Measurements from ENCODE around the gene YBEY.
"Not testable (repeated sequence)": the region's sequence is repeated elsewhere in the genome, so short reads cannot be mapped to it uniquely, and the experiment has no call there.

YBEY gene

GRCh38 chr21:46307625-46308024, 21.5 kb downstream of the YBEY start:
- Histone ChIP-seq H3K9ac (ENCODE audit: low read depth, low read length) (no peak overlapping the region), H3K27ac (ENCODE audit: low read length) (no peak overlapping the region), H3K36me3 (ENCODE audit: insufficient read depth, low read length) (peaks cover 79% of the 10 kb centered on the region), H3K4me1 (ENCODE audit: insufficient read depth, low read length) (no peaks in the 10 kb centered on the region), H3K4me3 (ENCODE audit: low read depth in 1 of 2, low read length in 2 of 2) (no peak overlapping the region), H3K27me3 (ENCODE audit: insufficient read depth, low read length, poor library complexity) (no peaks in the 10 kb centered on the region), H3K79me2 (ENCODE audit: insufficient read depth, low read length) (peaks cover 11% of the 10 kb centered on the region; the same call in 1 of the 2 replicates), H3K4me2 (ENCODE audit: insufficient read depth, low read length) (no peak overlapping the region), H3K9me3 (ENCODE audit: insufficient read depth, low read length, severe bottlenecking) (no peaks in the 10 kb centered on the region), H4K20me1 (ENCODE audit: insufficient read depth, low read length) (peaks cover 3% of the 10 kb centered on the region; the same call in 1 of the 2 replicates), H2AFZ (ENCODE audit: low read depth, low read length) (no peak overlapping the region)
- DNase-seq (no peak), ATAC-seq (ENCODE audit: insufficient read depth, low read depth) (no peak)
- TF ChIP-seq, protein P1, sequence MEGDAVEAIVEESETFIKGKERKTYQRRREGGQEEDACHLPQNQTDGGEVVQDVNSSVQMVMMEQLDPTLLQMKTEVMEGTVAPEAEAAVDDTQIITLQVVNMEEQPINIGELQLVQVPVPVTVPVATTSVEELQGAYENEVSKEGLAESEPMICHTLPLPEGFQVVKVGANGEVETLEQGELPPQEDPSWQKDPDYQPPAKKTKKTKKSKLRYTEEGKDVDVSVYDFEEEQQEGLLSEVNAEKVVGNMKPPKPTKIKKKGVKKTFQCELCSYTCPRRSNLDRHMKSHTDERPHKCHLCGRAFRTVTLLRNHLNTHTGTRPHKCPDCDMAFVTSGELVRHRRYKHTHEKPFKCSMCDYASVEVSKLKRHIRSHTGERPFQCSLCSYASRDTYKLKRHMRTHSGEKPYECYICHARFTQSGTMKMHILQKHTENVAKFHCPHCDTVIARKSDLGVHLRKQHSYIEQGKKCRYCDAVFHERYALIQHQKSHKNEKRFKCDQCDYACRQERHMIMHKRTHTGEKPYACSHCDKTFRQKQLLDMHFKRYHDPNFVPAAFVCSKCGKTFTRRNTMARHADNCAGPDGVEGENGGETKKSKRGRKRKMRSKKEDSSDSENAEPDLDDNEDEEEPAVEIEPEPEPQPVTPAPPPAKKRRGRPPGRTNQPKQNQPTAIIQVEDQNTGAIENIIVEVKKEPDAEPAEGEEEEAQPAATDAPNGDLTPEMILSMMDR (IDR thresholded peaks at IDR 0.05; ENCODE audit: borderline replicate concordance, extremely low read depth, low read length, poor library complexity, severe bottlenecking) = no peak

GRCh38 chr21:46308431-46308830, 22.3 kb downstream of the YBEY start:
- Histone ChIP-seq H3K4me3 (ENCODE audit: low read depth in 1 of 2, low read length in 2 of 2) (no peak overlapping the region), H3K4me1 (ENCODE audit: insufficient read depth, low read length) (no peaks in the 10 kb centered on the region), H3K9ac (ENCODE audit: low read depth, low read length) (no peak overlapping the region), H3K27me3 (ENCODE audit: insufficient read depth, low read length, poor library complexity) (no peaks in the 10 kb centered on the region), H2AFZ (ENCODE audit: low read depth, low read length) (no peak overlapping the region), H4K20me1 (ENCODE audit: insufficient read depth, low read length) (peaks cover 3% of the 10 kb centered on the region; the same call in 1 of the 2 replicates), H3K36me3 (ENCODE audit: insufficient read depth, low read length) (peaks cover 81% of the 10 kb centered on the region), H3K27ac (ENCODE audit: low read length) (no peak overlapping the region), H3K9me3 (ENCODE audit: insufficient read depth, low read length, severe bottlenecking) (no peaks in the 10 kb centered on the region), H3K79me2 (ENCODE audit: insufficient read depth, low read length) (peaks cover 11% of the 10 kb centered on the region; the same call in 1 of the 2 replicates), H3K4me2 (ENCODE audit: insufficient read depth, low read length) (no peak overlapping the region)
- no peak for ATAC-seq (ENCODE audit: insufficient read depth, low read depth)
- TF ChIP-seq, protein P1 (IDR thresholded peaks at IDR 0.05; ENCODE audit: borderline replicate concordance, extremely low read depth, low read length, poor library complexity, severe bottlenecking) = no peak
- no peak for TF ChIP-seq EZH2 (IDR thresholded peaks at IDR 0.05; ENCODE audit: borderline replicate concordance, low read depth, low read length, severe bottlenecking)
- DNase-seq = no peak

DNA sequence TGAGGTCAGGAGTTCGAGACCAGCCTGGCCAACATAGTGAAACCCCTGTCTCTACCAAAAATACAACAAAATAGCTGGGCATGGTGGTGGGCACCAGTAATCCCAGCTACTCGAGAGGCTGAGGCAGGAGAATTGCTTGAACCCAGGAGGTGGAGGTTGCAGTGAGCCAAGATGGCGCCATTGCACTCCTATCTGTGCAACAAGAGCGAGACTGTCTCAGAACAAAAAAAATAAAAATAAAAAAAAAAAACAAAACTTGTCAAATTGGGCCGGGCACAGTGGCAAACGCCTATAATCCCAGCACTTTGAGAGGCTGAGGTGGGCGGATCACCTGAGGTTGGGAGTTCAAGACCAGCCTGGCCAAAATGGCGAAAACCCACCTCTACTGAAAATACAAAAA, 24.1 kb downstream of the YBEY start:
- peaks cover 85% of the 10 kb centered on the region for H3K36me3 ChIP-seq (ENCODE audit: insufficient read depth, low read length)
- not testable (repeated sequence) for H2AFZ ChIP-seq (ENCODE audit: low read depth, low read length); H3K27ac ChIP-seq (ENCODE audit: low read length)

DNA sequence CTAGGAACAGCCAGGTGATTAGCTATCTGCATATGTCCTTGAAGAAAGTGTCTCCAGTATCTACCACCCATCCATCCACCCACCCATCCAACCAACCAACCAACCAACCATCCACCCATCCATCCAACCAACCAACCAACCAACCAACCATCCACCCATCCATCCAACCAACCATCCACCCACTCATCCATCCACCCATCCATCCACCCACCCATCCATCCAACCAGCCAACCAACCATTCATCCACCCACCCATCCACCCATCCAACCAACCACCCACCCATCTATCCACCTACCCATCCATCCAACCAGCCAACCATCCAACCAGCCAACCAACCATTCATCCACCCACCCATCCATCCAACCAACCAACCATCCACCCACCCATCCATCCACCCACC, 25.4 kb downstream of the YBEY start:
- no peak overlapping the region for H3K4me2 ChIP-seq (ENCODE audit: insufficient read depth, low read length)
- H3K9me3 ChIP-seq (ENCODE audit: insufficient read depth, low read length, severe bottlenecking) = no peaks in the 10 kb centered on the region
- no peak overlapping the region for H3K27ac ChIP-seq (ENCODE audit: low read length)
- peaks cover 14% of the 10 kb centered on the region for H4K20me1 ChIP-seq (ENCODE audit: insufficient read depth, low read length)
- no peak overlapping the region for H2AFZ ChIP-seq (ENCODE audit: low read depth, low read length)
- H3K9ac ChIP-seq (ENCODE audit: low read depth, low read length) = no peak overlapping the region
- no peak overlapping the region for H3K4me3 ChIP-seq (ENCODE audit: low read depth in 1 of 2, low read length in 2 of 2)
- no peak for ATAC-seq (ENCODE audit: insufficient read depth, low read depth)
- no peaks in the 10 kb centered on the region for H3K4me1 ChIP-seq (ENCODE audit: insufficient read depth, low read length)
- H3K27me3 ChIP-seq (ENCODE audit: insufficient read depth, low read length, poor library complexity) = no peaks in the 10 kb centered on the region
- H3K36me3 ChIP-seq (ENCODE audit: insufficient read depth, low read length) = peaks cover 89% of the 10 kb centered on the region
- H3K79me2 ChIP-seq (ENCODE audit: insufficient read depth, low read length) = peaks cover 16% of the 10 kb centered on the region
- DNase-seq = no peak
- TF ChIP-seq EZH2 (IDR thresholded peaks at IDR 0.05; ENCODE audit: borderline replicate concordance, low read depth, low read length, severe bottlenecking) = no peak
- TF ChIP-seq, protein P1 (IDR thresholded peaks at IDR 0.05; ENCODE audit: borderline replicate concordance, extremely low read depth, low read length, poor library complexity, severe bottlenecking) = no peak

More for the DNA sequence above, 24.1 kb downstream of the YBEY start:
- H3K4me2 ChIP-seq (ENCODE audit: insufficient read depth, low read length); H4K20me1 ChIP-seq (ENCODE audit: insufficient read depth, low read length); H3K79me2 ChIP-seq (ENCODE audit: insufficient read depth, low read length); H3K9me3 ChIP-seq (ENCODE audit: insufficient read depth, low read length, severe bottlenecking); H3K4me3 ChIP-seq (ENCODE audit: low read depth in 1 of 2, low read length in 2 of 2); H3K27me3 ChIP-seq (ENCODE audit: insufficient read depth, low read length, poor library complexity); H3K9ac ChIP-seq (ENCODE audit: low read depth, low read length); DNase-seq; H3K4me1 ChIP-seq (ENCODE audit: insufficient read depth, low read length); ATAC-seq (ENCODE audit: insufficient read depth, low read depth): not testable (repeated sequence)
